Tibial artery (tissue), 4 donors: ENCODE measurements around the gene CUX1.

ENCODE experiments used
- DNase-seq, 2 donors: peaks; one replicate each; pipeline ENCODE4 v3.0.0-alpha.2; 2019
- H3K27ac ChIP-seq, 2 donors: fragments of 200-600 bp; sonication (generic) in 1 of 2; 1 replicate in 1 of 2; 2 replicates in 1 of 2; pipeline ENCODE4 v1.5.1; 2018 to 2019; ENCODE audit warnings: mild to moderate bottlenecking in 1 of 2
- H3K27me3 ChIP-seq, 2 donors: fragments of 200-600 bp; sonication (generic) in 1 of 2; one replicate each; pipeline versions ENCODE4 v1.5.1 to v1.6.0; 2016 to 2019
- H3K36me3 ChIP-seq, 3 donors: fragments of 200-600 bp; sonication (generic) in 2 of 3; one replicate each; pipeline ENCODE4 v1.5.1; 2016 to 2019; ENCODE audit warnings: mild to moderate bottlenecking in 2 of 3
- H3K4me1 ChIP-seq, 4 donors: fragments of 200-600 bp; sonication (generic) in 2 of 4; 1 replicate in 3 of 4; 2 replicates in 1 of 4; pipeline ENCODE4 v1.5.1; 2016 to 2019
- H3K4me3 ChIP-seq, 2 donors: fragments of 200-600 bp; sonication (generic) in 1 of 2; 1 replicate in 1 of 2; 2 replicates in 1 of 2; pipeline ENCODE4 v1.5.1; 2018 to 2019; ENCODE audit warnings: mild to moderate bottlenecking in 2 of 2
- H3K9me3 ChIP-seq, 3 donors: fragments of 200-600 bp; sonication (generic) in 1 of 3; one replicate each; pipeline ENCODE4 v1.5.1; 2016 to 2019
- CTCF ChIP-seq, 2 experiments: fragments of 200-600 bp in 1 of 2; fragments of 450-650 bp in 1 of 2; IDR thresholded peaks; one replicate each; pipeline ENCODE4 v1.5.1; 2017 to 2019; ENCODE audit warnings: antibody characterized with exemption in 2 of 2, mild to moderate bottlenecking in 1 of 2, moderate library complexity in 1 of 2
- intact Hi-C: fragments of 100-400 bp; cut with DNase I; formaldehyde crosslinking; loops from one replicate; pipeline ENCODE4 v1.15.0; 2023; ENCODE audit warnings: low total_unique reads

The CUX1 gene

GRCh38 chr7:101990811-101991418 is 173.5 kb downstream of the CUX1 start:
- Histone ChIP-seq H3K36me3 (no peaks in the 10 kb centered on the region), H3K27me3 (no peaks in the 10 kb centered on the region), H3K9me3 (no peaks in the 10 kb centered on the region), H3K27ac (no peak overlapping the region), H3K4me3 (no peak overlapping the region), H3K4me1 (no peaks in the 10 kb centered on the region)
- no peak for DNase-seq
- intact Hi-C loops = no loop called here
- TF ChIP-seq CTCF (IDR thresholded peaks at IDR 0.05) = no peak

GRCh38 chr7:101991860-101992259 is 174.4 kb downstream of the CUX1 start:
- Histone ChIP-seq H3K36me3 (no peaks in the 10 kb centered on the region), H3K27ac (no peak overlapping the region)
- DNase-seq = no peak

GRCh38 chr7:101993311-101993710 is 175.9 kb downstream of the CUX1 start:
- Histone ChIP-seq H3K4me1 (no peaks in the 10 kb centered on the region), H3K36me3 (no peaks in the 10 kb centered on the region), H3K9me3 (no peaks in the 10 kb centered on the region), H3K4me3 (no peak overlapping the region), H3K27ac (no peak overlapping the region), H3K27me3 (no peaks in the 10 kb centered on the region)
- intact Hi-C loops = no loop called here
- no peak for TF ChIP-seq CTCF (IDR thresholded peaks at IDR 0.05)
- no peak for DNase-seq

More at GRCh38 chr7:101991860-101992259, 174.4 kb downstream of the CUX1 start:
- no peak for TF ChIP-seq CTCF (IDR thresholded peaks at IDR 0.05)
- H3K4me1 ChIP-seq = no peaks in the 10 kb centered on the region
- H3K4me3 ChIP-seq = no peak overlapping the region
- H3K27me3 ChIP-seq = no peaks in the 10 kb centered on the region
- intact Hi-C loops = no loop called here
- no peaks in the 10 kb centered on the region for H3K9me3 ChIP-seq

- Histone ChIP-seq H3K27ac (no peak overlapping the region), H3K9me3 (no peaks in the 10 kb centered on the region), H3K27me3 (no peaks in the 10 kb centered on the region), H3K36me3 (no peaks in the 10 kb centered on the region), H3K4me3 (no peak overlapping the region), H3K4me1 (no peaks in the 10 kb centered on the region)
- intact Hi-C loops = no loop called here
- no peak for DNase-seq
- TF ChIP-seq CTCF (IDR thresholded peaks at IDR 0.05) = no peak
These were observed 177.7 kb downstream of the CUX1 start for GRCh38 chr7:101995121-101995520.

GRCh38 chr7:101996131-101996691 is 178.8 kb downstream of the CUX1 start:
- DNase-seq = no peak
- H3K9me3 ChIP-seq = no peaks in the 10 kb centered on the region
- H3K27ac ChIP-seq = no peak overlapping the region
- no peaks in the 10 kb centered on the region for H3K27me3 ChIP-seq
- no peaks in the 10 kb centered on the region for H3K36me3 ChIP-seq
- no peaks in the 10 kb centered on the region for H3K4me1 ChIP-seq
- TF ChIP-seq CTCF (IDR thresholded peaks at IDR 0.05) = no peak
- H3K4me3 ChIP-seq = no peak overlapping the region
- intact Hi-C loops = no loop called here
